Hepatocyte (in vitro differentiated cells): Measurements from ENCODE around the gene RIMKLB. TPM values are rescaled to one million over a fixed set of nuclear protein-coding genes. Genes with fewer than 3 reads are reported as not detected.
"Not testable (repeated sequence)": the region's sequence is repeated elsewhere in the genome, so short reads cannot be mapped to it uniquely, and the experiment has no call there.

Source experiments
- DNase-seq: peaks from one replicate; pipeline ENCODE4 v3.0.0-alpha.2; 2016; ENCODE audit warnings: low spot score
- H2AFZ ChIP-seq: fragments of 200-600 bp; sonication (generic); 2 replicates; pipeline ENCODE4 v1.6.0; 2016; ENCODE audit warnings: antibody characterized with exemption, mild to moderate bottlenecking
- H3K27ac ChIP-seq: fragments of 200-600 bp; sonication (generic); 2 replicates; pipeline ENCODE4 v1.5.1; 2016; ENCODE audit warnings: mild to moderate bottlenecking
- H3K27me3 ChIP-seq: fragments of 200-600 bp; sonication (generic); 2 replicates; pipeline ENCODE4 v1.6.1; 2016
- H3K36me3 ChIP-seq: fragments of 200-600 bp; sonication (generic); replicated peaks from 2 replicates; pipeline ENCODE4 v1.5.1; 2016; ENCODE audit warnings: low read depth; ENCODE audit not compliant: insufficient read depth
- H3K4me1 ChIP-seq: fragments of 200-600 bp; sonication (generic); 2 replicates; pipeline ENCODE4 v1.5.1; 2016; ENCODE audit warnings: mild to moderate bottlenecking, moderate library complexity; ENCODE audit not compliant: insufficient read depth
- H3K4me2 ChIP-seq: fragments of 200-600 bp; sonication (generic); 2 replicates; pipeline ENCODE4 v1.6.0; 2016
- H3K4me3 ChIP-seq: fragments of 200-600 bp; sonication (generic); 2 replicates; pipeline ENCODE4 v1.5.1; 2016; ENCODE audit warnings: mild to moderate bottlenecking
- H3K79me2 ChIP-seq: fragments of 200-600 bp; sonication (generic); 2 replicates; pipeline ENCODE4 v1.6.0; 2017; ENCODE audit warnings: mild to moderate bottlenecking
- H3K9me2 ChIP-seq: fragments of 200-600 bp; sonication (generic); replicated peaks from 2 replicates; pipeline ENCODE4 v1.6.0; 2017; ENCODE audit warnings: mild to moderate bottlenecking; ENCODE audit not compliant: insufficient read depth
- H3K9me3 ChIP-seq: fragments of 200-600 bp; sonication (generic); 2 replicates; pipeline ENCODE4 v1.5.1; 2016; ENCODE audit warnings: low read depth, mild to moderate bottlenecking
- H4K20me1 ChIP-seq: fragments of 200-600 bp; sonication (generic); 2 replicates; pipeline ENCODE4 v1.6.0; 2016; ENCODE audit warnings: mild to moderate bottlenecking; ENCODE audit not compliant: insufficient read depth, poor library complexity, severe bottlenecking
- EZH2 ChIP-seq: fragments of 200-600 bp; sonication (generic); IDR thresholded peaks from 2 replicates; pipeline ENCODE4 v1.6.1; 2016; ENCODE audit warnings: antibody characterized with exemption, mild to moderate bottlenecking, borderline replicate concordance
- EZH2phosphoT487 ChIP-seq: fragments of 200-600 bp; sonication (generic); IDR thresholded peaks from one replicate; pipeline ENCODE4 v1.6.1; 2018; ENCODE audit warnings: antibody characterized with exemption, mild to moderate bottlenecking, low read depth, moderate library complexity; ENCODE audit not compliant: unreplicated experiment, severe bottlenecking
- WGBS: methylation state at CpG from one replicate; pipeline ENCODE4 v1.1.6; 2016; ENCODE audit warnings: low lambda C conversion rate; ENCODE audit errors: missing lambda C conversion rate; 5-methylcytosine and 5-hydroxymethylcytosine counted together
- polyA plus RNA-seq: library from polyadenylated mRNA; unstranded; fragments of >200 nt; fragmentation: Nextera tagmentation; extraction: Ambion mirVana; gene quantifications from 2 replicates; pipeline ENCODE4 v1.2.1, GENCODE V29; 2016
- total RNA-seq: library from RNA; depleted of rRNA; stranded (reverse); fragments of >200 nt; gene quantifications from 2 replicates; pipeline ENCODE4 v1.2.3, GENCODE V29; 2014
- TF ChIP-seq, protein P1 (sequence below): fragments of 200-600 bp; sonication (generic); IDR thresholded peaks from 2 replicates; pipeline ENCODE4 v1.5.1; 2016; ENCODE audit warnings: antibody characterized with exemption, mild to moderate bottlenecking; ENCODE audit not compliant: poor library complexity

The RIMKLB gene
- total and polyA plus RNA-seq, 2 experiments from 2014 or later = 20.7 to 37.3 TPM

DNA sequence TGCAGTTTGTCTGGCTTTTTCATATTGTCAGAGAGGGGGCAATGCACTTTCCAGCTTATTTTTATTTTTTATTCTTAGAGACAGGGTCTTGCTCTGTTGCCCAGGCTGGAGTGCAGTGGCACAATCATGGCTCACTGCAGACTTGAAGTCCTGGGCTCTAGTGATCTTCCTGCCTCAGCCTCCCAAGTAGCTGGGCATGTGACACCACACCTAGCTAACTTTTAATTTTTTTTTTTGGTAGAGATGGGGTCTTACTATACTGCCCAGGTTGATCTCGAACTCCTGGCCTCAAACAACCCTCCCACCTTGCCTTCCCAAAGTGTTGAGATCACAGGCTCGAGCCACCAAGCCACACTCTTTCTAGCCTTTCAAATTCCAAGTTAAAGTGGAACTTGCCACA is 120.7 kb downstream of the RIMKLB start:
- no peaks in the 10 kb centered on the region for H3K9me3 ChIP-seq
- no peak overlapping the region for H3K27ac ChIP-seq
- H3K4me1 ChIP-seq = no peaks in the 10 kb centered on the region
- H3K9me2 ChIP-seq = no peaks in the 10 kb centered on the region
- TF ChIP-seq, protein P1, sequence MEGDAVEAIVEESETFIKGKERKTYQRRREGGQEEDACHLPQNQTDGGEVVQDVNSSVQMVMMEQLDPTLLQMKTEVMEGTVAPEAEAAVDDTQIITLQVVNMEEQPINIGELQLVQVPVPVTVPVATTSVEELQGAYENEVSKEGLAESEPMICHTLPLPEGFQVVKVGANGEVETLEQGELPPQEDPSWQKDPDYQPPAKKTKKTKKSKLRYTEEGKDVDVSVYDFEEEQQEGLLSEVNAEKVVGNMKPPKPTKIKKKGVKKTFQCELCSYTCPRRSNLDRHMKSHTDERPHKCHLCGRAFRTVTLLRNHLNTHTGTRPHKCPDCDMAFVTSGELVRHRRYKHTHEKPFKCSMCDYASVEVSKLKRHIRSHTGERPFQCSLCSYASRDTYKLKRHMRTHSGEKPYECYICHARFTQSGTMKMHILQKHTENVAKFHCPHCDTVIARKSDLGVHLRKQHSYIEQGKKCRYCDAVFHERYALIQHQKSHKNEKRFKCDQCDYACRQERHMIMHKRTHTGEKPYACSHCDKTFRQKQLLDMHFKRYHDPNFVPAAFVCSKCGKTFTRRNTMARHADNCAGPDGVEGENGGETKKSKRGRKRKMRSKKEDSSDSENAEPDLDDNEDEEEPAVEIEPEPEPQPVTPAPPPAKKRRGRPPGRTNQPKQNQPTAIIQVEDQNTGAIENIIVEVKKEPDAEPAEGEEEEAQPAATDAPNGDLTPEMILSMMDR = no peak
- no peak for TF ChIP-seq EZH2
- TF ChIP-seq EZH2phosphoT487 = no peak
- H3K36me3 ChIP-seq = no peaks in the 10 kb centered on the region
- H3K79me2 ChIP-seq = no peaks in the 10 kb centered on the region
- no peak for DNase-seq
- H3K27me3 ChIP-seq = no peaks in the 10 kb centered on the region
- H4K20me1 ChIP-seq = no peaks in the 10 kb centered on the region
- WGBS = 95% methylated on average over 2 of the region's 2 CpGs
- no peak overlapping the region for H3K4me2 ChIP-seq
- H3K4me3 ChIP-seq = no peak overlapping the region
- no peak overlapping the region for H2AFZ ChIP-seq

- Histone ChIP-seq H3K79me2 (no peaks in the 10 kb centered on the region), H3K4me1 (no peaks in the 10 kb centered on the region), H4K20me1 (no peaks in the 10 kb centered on the region), H3K27ac (no peak overlapping the region), H3K27me3 (no peaks in the 10 kb centered on the region), H3K36me3 (no peaks in the 10 kb centered on the region), H3K4me2 (no peak overlapping the region), H2AFZ (no peak overlapping the region), H3K9me3 (no peaks in the 10 kb centered on the region), H3K4me3 (no peak overlapping the region), H3K9me2 (no peaks in the 10 kb centered on the region)
- no peak for DNase-seq
- 28% methylated on average over 5 of the region's 5 CpGs for WGBS
- TF ChIP-seq EZH2phosphoT487 (no peak), EZH2 (no peak)
- TF ChIP-seq, protein P1 = no peak
Observed at GRCh38 chr12:8819666-8819980, 121.8 kb downstream of the RIMKLB start.

DNA sequence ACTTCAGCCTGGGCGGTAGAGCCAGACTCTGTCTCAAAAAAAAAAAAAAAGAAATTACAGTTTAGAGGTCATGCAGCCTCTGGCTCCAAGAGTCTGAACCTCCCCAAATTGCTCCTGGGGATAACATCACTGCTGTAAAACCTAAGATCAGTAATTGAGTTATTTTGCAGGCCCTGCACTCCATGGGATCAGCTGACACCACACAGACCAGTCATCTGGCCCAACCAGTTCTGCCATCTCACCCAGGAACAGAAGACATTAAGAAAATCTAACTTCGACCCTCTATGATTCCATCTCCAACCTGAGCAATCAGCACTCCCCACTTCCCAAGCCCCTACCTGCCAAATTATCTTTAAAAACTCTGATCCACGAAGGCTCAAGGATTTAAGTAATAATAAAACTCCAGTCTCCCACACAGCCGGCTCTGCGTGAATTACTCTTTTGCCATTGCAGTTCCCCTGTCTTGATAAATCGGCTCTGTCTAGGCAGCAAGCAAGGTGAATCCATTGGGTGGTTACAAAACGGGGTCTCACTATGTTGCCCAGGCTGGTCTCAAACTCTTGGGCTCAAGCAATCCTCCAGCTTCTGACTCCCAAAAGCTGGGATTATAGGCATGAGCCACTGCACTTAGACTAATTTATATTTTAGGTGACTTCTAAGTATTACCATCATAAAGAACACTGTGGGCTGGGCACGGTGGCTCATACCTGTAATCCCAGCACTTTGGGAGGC is 123.1 kb downstream of the RIMKLB start:
- not testable (repeated sequence) for H3K4me3 ChIP-seq, H2AFZ ChIP-seq, H3K4me2 ChIP-seq, H3K79me2 ChIP-seq, H4K20me1 ChIP-seq, H3K9me3 ChIP-seq, H3K36me3 ChIP-seq, H3K4me1 ChIP-seq, H3K27ac ChIP-seq, DNase-seq, H3K27me3 ChIP-seq, H3K9me2 ChIP-seq
- 79% methylated on average over 8 of the region's 8 CpGs for WGBS

- no peak overlapping the region for H2AFZ ChIP-seq
- H3K79me2 ChIP-seq = no peaks in the 10 kb centered on the region
- no peaks in the 10 kb centered on the region for H3K4me1 ChIP-seq
- H3K9me2 ChIP-seq = no peaks in the 10 kb centered on the region
- no peaks in the 10 kb centered on the region for H3K36me3 ChIP-seq
- TF ChIP-seq EZH2 (no peak), EZH2phosphoT487 (no peak)
- TF ChIP-seq, protein P1 = no peak
- H4K20me1 ChIP-seq = no peaks in the 10 kb centered on the region
- H3K27ac ChIP-seq = no peak overlapping the region
- no peak for DNase-seq
- no peak overlapping the region for H3K4me3 ChIP-seq
- H3K27me3 ChIP-seq = no peaks in the 10 kb centered on the region
- no peak overlapping the region for H3K4me2 ChIP-seq
- H3K9me3 ChIP-seq = no peaks in the 10 kb centered on the region
- WGBS = 96% methylated on average over 3 of the region's 3 CpGs
Observed at GRCh38 chr12:8821591-8821990, 123.8 kb downstream of the RIMKLB start.
